Measurements from ENCODE around the gene CRYBB2.

- TF ChIP-seq CTCF (IDR thresholded peaks at IDR 0.05) (no peak), POLR2A (IDR thresholded peaks at IDR 0.05) (no peak), EP300 (IDR thresholded peaks at IDR 0.05) (no peak)
These were observed 8.6 kb upstream of the CRYBB2 start for GRCh38 chr22:25210793-25211192.
